HepG2 (cell line): Measurements from ENCODE around the gene STAP2. TPM values are rescaled to one million over a fixed set of nuclear protein-coding genes. Genes with fewer than 3 reads are reported as not detected.

Experiments
- ATAC-seq: fragments of 200-7000 bp; cut with Tn5 transposase; 3 replicates; pipeline ENCODE4 v1.9.1; 2020; ENCODE audit warnings: mild to moderate bottlenecking, moderate library complexity
- BruUV-seq: library from RNA; stranded (reverse); fragments of 400-500 nt; replicated peaks from 2 replicates; lab custom pipeline; 2021; lab: Mats Ljungman, UMichigan
- CTCF ChIA-PET: fragments of 300-600 bp; formaldehyde crosslinking; extraction: SDS; loops from one replicate; lab custom pipeline; 2021; ENCODE audit warnings: low total read pairs, inconsistent platforms, low intra/inter-chr PET ratio; lab: Yijun Ruan, JAX
- POLR2A ChIA-PET: fragments of 350-600 bp; sonication (Branson Sonifier 250); formaldehyde crosslinking; loops from one replicate; lab custom pipeline; 2020; ENCODE audit warnings: antibody characterized with exemption, inconsistent platforms; lab: Yijun Ruan, JAX
- DNase-seq: peaks from one replicate; pipeline ENCODE4 v3.0.0-alpha.2; 2015; ENCODE audit warnings: low spot score
- FAIRE-seq: peaks from 3 replicates; lab custom pipeline; 2011; peaks lifted over from hg19 to GRCh38; lab: Jason Lieb, UNC
- H2AFZ ChIP-seq: one replicate; pipeline ENCODE4 v1.6.1; 2011; ENCODE audit warnings: low read length, inconsistent platforms
- H3K27ac ChIP-seq: fragments of 300-600 bp; 3 replicates; pipeline ENCODE4 v1.8.0; 2011; ENCODE audit warnings: mixed run types, mild to moderate bottlenecking, mixed read lengths, low read length, inconsistent platforms; ENCODE audit not compliant: insufficient read depth; ENCODE audit errors: extremely low read length
- H3K27me3 ChIP-seq, 2 experiments: fragments of 200-600 bp in 1 of 2; 2 replicates in 1 of 2; 3 replicates in 1 of 2; pipeline versions ENCODE4 v1.6.0 to v1.8.0; 2011; ENCODE audit warnings: low read length in 2 of 2, mild to moderate bottlenecking in 2 of 2, moderate library complexity in 2 of 2, inconsistent platforms in 1 of 2; ENCODE audit not compliant: insufficient read depth in 2 of 2, control insufficient read depth in 1 of 2
- H3K36me3 ChIP-seq, 2 experiments: fragments of 200-600 bp in 1 of 2; replicated peaks in 1 of 2; 2 replicates in 1 of 2; 3 replicates in 1 of 2; pipeline versions ENCODE4 v1.5.1 to v1.8.0; 2011; ENCODE audit warnings: low read length in 2 of 2, inconsistent platforms in 1 of 2; ENCODE audit not compliant: insufficient read depth in 2 of 2, control insufficient read depth in 1 of 2
- H3K4me1 ChIP-seq: 2 replicates; pipeline ENCODE4 v1.5.1; 2012; ENCODE audit warnings: low read length, inconsistent platforms; ENCODE audit not compliant: insufficient read depth
- H3K4me2 ChIP-seq: 2 replicates; pipeline ENCODE4 v1.6.0; 2011; ENCODE audit warnings: low read depth, low read length, inconsistent platforms
- H3K4me3 ChIP-seq, 3 experiments: fragments of 200-600 bp in 1 of 3; sonication (generic), shearing (Covaris generic) in 1 of 3; replicated peaks in 1 of 3; 2 replicates each; pipeline ENCODE4 v1.5.1; 2011 to 2016; ENCODE audit warnings: low read length in 3 of 3, inconsistent platforms in 2 of 3, low read depth in 2 of 3, mild to moderate bottlenecking in 2 of 3, control low read depth in 1 of 3, mixed read lengths in 1 of 3; ENCODE audit not compliant: insufficient read depth in 1 of 3
- H3K79me2 ChIP-seq: one replicate; pipeline ENCODE4 v1.6.1; 2011; ENCODE audit warnings: low read length, inconsistent platforms; ENCODE audit not compliant: insufficient read depth
- H3K9ac ChIP-seq: 2 replicates; pipeline ENCODE4 v1.6.0; 2011; ENCODE audit warnings: mild to moderate bottlenecking, low read depth, low read length, inconsistent platforms; ENCODE audit not compliant: insufficient read depth
- H3K9me3 ChIP-seq: 2 replicates; pipeline ENCODE4 v1.5.1; 2012; ENCODE audit warnings: mild to moderate bottlenecking, low read length
- H4K20me1 ChIP-seq: 2 replicates; pipeline ENCODE4 v1.6.0; 2011; ENCODE audit warnings: inconsistent platforms, mild to moderate bottlenecking, low read length, moderate library complexity; ENCODE audit not compliant: insufficient read depth
- AGO2 ChIP-seq: fragments of 200-400 bp; formaldehyde crosslinking; optimal IDR thresholded peaks from 2 replicates; pipeline ENCODE3; 2017; ENCODE audit warnings: mild to moderate bottlenecking, low read depth, low read length, moderate library complexity
- KMT2A ChIP-seq: sonication (generic); formaldehyde crosslinking; IDR thresholded peaks from 2 replicates; pipeline ENCODE4 v1.4.0; 2020; ENCODE audit warnings: missing genetic modification reagents
- NAIF1 ChIP-seq: sonication (generic); formaldehyde crosslinking; IDR thresholded peaks from 2 replicates; pipeline ENCODE4 v1.5.0; 2020; ENCODE audit warnings: mild to moderate bottlenecking, missing genetic modification reagents, borderline replicate concordance
- NCOA5 ChIP-seq: sonication (generic); formaldehyde crosslinking; IDR thresholded peaks from 2 replicates; pipeline ENCODE4 v1.4.0; 2020; ENCODE audit warnings: missing genetic modification reagents
- TARDBP ChIP-seq: sonication (generic); formaldehyde crosslinking; IDR thresholded peaks from 2 replicates; pipeline ENCODE4 v1.8.0; 2022; ENCODE audit warnings: mild to moderate bottlenecking, missing genetic modification reagents
- TOPORS ChIP-seq: sonication (generic); formaldehyde crosslinking; IDR thresholded peaks from 2 replicates; pipeline ENCODE4 v1.8.0; 2023; ENCODE audit warnings: mild to moderate bottlenecking, missing genetic modification reagents
- WGBS: methylation state at CpG from one replicate; pipeline ENCODE4 v1.1.6; 2017; ENCODE audit warnings: low lambda C conversion rate; 5-methylcytosine and 5-hydroxymethylcytosine counted together
- in situ Hi-C: cut with HindIII; loops from 2 replicates; pipeline ENCODE4 v1.10.0; 2017; ENCODE audit warnings: low pct_unique_long_range_greater_than_20kb; ENCODE audit not compliant: extremely low pct_ligation_motif_present
- intact Hi-C: fragments of 100-400 bp; cut with micrococcal nuclease; formaldehyde crosslinking; loops from one replicate; pipeline ENCODE4 v1.10.0; 2022; ENCODE audit not compliant: unreplicated experiment
- polyA plus RNA-seq, 8 experiments: library from polyadenylated mRNA; depleted of rRNA in 3 of 8; stranded (reverse) in 7 of 8; unstranded in 1 of 8; fragments of >200 nt; fragmentation: Illumina TruSeq in 4 of 8; extraction: Trizol in 4 of 8; gene quantifications; 2 replicates each; pipeline versions ENCODE4 v1.2.1 to v1.2.3, GENCODE V29; 2011 to 2016; ENCODE audit warnings: low read depth in 4 of 8, missing spikeins in 1 of 8, mixed read lengths in 1 of 8; ENCODE audit not compliant: insufficient read depth in 1 of 8
- total RNA-seq, 5 experiments: library from RNA; depleted of rRNA; stranded (reverse); fragments of >200 nt; fragmentation: Illumina TruSeq; extraction: Trizol; gene quantifications; 2 replicates each; pipeline ENCODE4 v1.2.3, GENCODE V29; 2016; ENCODE audit warnings: low read depth in 1 of 5
- TF ChIP-seq, protein P1 (sequence below): sonication (generic); formaldehyde crosslinking; IDR thresholded peaks from 2 replicates; pipeline ENCODE4 v1.4.0; 2020; ENCODE audit warnings: low read depth, missing genetic modification reagents

Gene STAP2
- total and polyA plus RNA-seq, 2 of the 13 experiments (the other 11 are each of a cell fraction or from before 2014, with no cell fraction given), result 39.0 to 43.7 TPM

DNA sequence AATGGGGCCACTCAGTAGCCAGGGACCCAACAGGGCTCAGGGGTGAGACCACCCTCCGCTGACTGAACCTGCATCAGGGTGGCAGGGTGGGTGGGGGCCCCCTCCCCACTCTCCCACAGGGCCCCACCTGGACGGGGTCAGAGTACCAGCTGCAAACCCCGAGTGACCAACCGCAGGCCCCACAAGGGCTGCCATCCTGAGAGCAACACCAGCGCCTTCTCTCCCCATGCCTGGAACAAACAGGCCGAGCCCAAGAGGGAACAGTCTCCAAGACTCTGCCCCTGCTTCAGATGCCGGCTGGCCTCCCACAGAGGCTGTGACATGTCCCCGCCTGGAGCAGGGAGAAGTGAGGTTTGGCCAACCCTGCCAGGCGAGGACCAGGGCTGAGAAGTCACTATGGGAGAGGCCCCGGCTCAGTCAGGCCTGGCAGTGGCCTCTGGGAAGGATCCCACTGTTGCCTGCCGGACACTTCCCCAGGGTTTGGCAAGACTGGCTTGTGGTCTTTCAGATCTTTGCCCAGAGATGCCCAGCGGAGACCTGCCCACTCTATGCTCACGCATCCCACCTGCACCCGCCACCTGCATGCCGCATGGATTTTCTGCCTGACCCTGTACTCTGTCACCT is 31.9 kb upstream of the STAP2 start:
- ATAC-seq, result no peak
- intact Hi-C loops, result no loop called here
- H3K9me3 ChIP-seq, result no peaks in the 10 kb centered on the region
- no peak for DNase-seq
- TF ChIP-seq KMT2A (CRISPR knock-in tag), result no peak
- no peak for TF ChIP-seq NAIF1 (CRISPR knock-in tag)
- TF ChIP-seq TARDBP, result no peak
- TF ChIP-seq AGO2, result peak; percentile 57
- no peak for TF ChIP-seq NCOA5 (CRISPR knock-in tag)
- TF ChIP-seq, protein P1, sequence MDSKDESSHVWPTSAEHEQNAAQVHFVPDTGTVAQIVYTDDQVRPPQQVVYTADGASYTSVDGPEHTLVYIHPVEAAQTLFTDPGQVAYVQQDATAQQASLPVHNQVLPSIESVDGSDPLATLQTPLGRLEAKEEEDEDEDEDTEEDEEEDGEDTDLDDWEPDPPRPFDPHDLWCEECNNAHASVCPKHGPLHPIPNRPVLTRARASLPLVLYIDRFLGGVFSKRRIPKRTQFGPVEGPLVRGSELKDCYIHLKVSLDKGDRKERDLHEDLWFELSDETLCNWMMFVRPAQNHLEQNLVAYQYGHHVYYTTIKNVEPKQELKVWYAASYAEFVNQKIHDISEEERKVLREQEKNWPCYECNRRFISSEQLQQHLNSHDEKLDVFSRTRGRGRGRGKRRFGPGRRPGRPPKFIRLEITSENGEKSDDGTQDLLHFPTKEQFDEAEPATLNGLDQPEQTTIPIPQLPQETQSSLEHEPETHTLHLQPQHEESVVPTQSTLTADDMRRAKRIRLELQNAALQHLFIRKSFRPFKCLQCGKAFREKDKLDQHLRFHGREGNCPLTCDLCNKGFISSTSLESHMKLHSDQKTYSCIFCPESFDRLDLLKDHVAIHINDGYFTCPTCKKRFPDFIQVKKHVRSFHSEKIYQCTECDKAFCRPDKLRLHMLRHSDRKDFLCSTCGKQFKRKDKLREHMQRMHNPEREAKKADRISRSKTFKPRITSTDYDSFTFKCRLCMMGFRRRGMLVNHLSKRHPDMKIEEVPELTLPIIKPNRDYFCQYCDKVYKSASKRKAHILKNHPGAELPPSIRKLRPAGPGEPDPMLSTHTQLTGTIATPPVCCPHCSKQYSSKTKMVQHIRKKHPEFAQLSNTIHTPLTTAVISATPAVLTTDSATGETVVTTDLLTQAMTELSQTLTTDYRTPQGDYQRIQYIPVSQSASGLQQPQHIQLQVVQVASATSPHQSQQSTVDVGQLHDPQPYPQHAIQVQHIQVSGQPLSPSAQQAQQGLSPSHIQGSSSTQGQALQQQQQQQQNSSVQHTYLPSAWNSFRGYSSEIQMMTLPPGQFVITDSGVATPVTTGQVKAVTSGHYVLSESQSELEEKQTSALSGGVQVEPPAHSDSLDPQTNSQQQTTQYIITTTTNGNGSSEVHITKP, result no peak
- TF ChIP-seq TOPORS (CRISPR knock-in tag), result no peak
- TF ChIP-seq, all 625 proteins: peak for 1
- no peak for FAIRE-seq
- Histone ChIP-seq H3K27ac (no peak overlapping the region), H3K4me3 (no peak overlapping the region), H3K36me3 (peaks cover 17 to 38% of the 10 kb centered on the region in 2 experiments; a peak in 4 of 5 replicates), H3K27me3 (no peaks in the 10 kb centered on the region), H2AFZ (no peak overlapping the region), H3K4me1 (peaks cover 21% of the 10 kb centered on the region), H4K20me1 (no peaks in the 10 kb centered on the region; the same call in 1 of the 2 replicates), H3K9ac (no peak overlapping the region), H3K4me2 (no peak overlapping the region), H3K79me2 (peaks cover 44% of the 10 kb centered on the region)
- 100% methylated on average over 10 of the region's 15 CpGs for WGBS
- CTCF ChIA-PET, result no interaction called here
- BruUV-seq, result no TSS peak
- POLR2A ChIA-PET, result interaction anchor here (1.0 kb wide), 1 partner anchor 30 kb away, joined by 3 read pairs; the partner anchor contains the start of gene SH3GL1
- in situ Hi-C loops, result no loop called here
